COLO829 (cell line): ENCODE results near the gene TRIM41.
"Not testable (repeated sequence)": the region's sequence is repeated elsewhere in the genome, so short reads cannot be mapped to it uniquely, and the experiment has no call there.

Experiments used
- DNase-seq: peaks from one replicate; pipeline ENCODE4 v3.0.0; 2012; ENCODE audit warnings: low spot score

Gene TRIM41

DNA sequence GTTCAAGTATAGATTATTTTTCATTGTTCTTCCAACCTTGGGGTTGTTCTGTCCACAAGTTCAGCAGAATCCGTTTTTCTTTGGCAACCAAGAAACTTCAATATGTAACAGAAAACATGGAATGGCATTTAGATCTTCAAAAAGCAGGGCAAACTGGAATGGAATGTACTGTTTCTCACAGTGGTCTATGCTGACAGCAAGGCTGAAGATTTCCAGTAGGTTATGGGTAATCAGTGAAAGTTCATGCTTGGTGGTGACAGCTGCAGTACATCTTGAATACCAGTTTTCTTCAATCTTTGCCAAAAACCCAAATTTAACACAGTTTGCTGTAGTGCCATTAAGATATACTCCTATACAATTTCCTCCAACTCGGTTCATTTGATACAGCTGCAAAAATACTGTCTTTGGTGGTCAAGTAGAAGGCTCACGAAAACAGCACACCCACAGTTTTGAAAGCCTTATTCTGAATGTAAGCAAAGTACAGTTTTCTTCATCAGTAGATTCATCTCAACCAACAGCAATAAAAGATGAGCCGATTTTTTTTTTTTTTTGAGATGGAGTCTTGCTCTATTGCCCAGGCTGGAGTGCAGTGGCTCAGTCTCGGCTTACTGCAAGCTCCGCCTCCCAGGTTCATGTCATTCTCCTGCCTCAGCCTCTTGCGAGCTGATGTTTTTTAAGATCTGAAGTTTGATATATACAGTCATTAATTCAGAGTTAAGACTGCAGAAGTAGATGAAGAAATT lies 32.9 kb downstream of the TRIM41 start:
- DNase-seq = no peak

DNA sequence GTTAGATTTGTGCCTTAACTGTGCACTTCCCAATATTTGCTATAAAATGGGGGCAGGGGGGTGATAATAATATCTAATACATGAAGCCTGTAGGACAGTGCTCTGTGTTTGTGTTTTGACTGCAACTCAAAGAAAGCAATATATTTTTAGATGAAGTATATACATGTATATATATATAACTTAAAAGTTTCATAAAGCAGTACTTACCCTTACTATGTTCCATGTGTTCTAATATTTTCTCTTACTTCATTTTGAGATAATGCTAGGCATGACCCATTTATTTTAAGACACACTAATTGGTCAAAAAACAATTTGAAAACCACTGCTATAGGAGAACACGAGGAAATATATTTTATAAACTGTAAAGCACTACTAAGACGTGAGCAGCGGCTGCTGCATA lies 35.5 kb downstream of the TRIM41 start:
- no peak for DNase-seq

DNA sequence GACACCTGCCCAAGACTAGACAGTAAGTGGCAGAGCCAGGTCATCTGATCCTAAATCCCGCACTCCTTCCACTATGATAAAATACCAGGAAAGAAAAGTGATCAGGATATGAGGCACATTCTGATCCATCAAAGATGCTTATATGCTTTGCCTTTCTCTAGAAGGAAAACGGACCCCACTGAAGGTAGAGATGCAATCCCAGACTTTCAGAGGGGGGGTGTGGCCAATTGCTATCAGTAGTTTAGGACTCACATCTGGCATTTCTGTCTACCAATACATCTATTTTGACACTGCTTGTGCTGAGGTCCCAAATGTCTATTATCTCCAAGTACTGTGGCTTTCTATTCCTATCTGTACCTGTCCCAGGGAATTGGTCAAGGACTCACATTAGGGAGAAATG lies 36.2 kb downstream of the TRIM41 start:
- DNase-seq = no peak

- DNase-seq = no peak
These were observed 37.1 kb downstream of the TRIM41 start for GRCh38 chr5:181259974-181260719.

DNA sequence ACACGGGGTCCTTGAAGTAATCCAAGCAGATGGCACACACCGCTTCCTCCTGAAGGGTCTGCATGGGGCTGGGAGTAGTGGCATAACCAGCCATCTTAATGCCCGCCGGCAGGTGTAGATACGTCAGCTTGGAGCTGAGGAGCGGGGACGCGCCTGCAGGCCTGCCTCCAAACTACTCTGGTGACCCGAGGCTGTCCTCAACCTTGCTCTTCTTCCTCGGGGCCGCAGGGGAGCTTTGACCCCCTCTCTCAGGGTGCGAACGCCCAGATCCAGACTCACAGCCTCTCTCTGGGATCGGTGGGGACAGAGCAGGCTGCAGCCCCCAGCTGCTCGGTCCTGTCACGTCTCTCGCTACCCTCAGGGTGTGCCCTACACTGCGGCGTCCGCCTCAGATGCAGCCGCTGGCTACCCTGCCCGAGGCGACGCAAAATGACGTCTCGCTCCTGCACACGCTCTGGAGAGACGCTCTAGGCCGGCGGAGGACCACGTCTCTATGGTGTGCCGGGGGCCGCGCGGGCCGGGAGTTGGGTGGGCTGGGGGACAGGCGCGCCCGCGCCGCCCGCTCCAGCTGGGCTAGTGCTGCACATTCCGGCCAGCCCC lies 37.7 kb downstream of the TRIM41 start, which contains the start of gene TRIM52:
Gene TRIM52, minus strand, starts transcription at position 424 of the 600 bp plus-strand sequence. Its CDS starts 330 bp downstream, at position 94.
- DNase-seq = no peak

DNA sequence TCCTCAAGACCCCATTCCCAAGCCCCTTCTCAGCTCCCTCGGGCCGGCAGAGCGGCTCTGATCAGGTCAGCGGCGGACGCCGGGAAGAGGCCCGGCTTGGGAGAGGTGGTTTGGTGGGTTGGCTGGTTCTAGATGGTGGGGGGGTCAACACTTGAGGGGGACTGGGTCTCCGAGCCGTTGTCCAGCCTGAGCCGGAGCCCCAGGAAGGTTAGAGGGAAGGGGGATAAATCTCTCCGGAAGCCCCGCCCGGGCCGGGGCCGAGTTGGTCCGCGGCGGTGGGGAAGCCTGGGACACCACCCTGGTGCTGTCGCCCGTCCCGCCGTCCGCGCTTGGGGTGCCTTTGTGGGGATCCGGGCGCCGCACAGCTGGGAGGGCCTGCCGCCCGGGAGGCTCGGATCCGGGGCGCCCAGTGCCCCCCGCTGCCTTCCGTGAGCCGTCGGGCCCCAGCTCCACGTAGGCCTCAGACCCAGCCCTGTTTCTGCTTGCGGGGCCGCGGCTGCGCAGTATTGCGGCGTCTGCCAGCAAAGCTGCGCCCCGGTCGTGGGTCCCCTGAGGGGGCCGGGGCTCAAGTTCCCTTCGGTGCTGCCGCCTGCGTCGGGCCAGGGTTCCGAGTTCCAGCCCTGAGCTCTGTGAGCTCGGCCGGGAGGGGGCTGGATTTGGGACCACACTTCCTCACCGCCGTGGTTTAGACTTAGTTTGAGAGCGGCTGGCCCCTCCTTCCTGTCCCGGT lies 38.4 kb downstream of the TRIM41 start:
- no peak for DNase-seq

DNA sequence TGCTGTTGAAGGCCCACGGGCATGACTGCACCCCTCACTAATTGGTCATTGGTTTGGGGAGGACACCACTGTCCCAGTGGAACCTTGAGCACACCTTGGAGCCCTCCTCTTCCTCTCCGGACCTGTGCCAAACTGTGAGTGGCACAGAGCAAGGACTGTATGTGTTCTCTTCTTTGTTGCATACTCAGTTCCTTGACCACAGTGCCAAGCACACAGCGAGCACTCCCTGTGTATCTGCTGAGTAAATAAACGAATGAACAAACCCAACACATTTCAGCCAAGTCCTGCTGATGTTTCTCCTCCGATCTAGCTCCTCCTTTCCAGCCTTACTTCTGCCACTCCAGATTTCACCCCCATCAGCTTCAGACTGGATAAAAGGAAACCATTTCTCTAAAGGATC lies 40.6 kb downstream of the TRIM41 start:
- DNase-seq = no peak

- no peak for DNase-seq
These were observed 42.1 kb downstream of the TRIM41 start for GRCh38 chr5:181265092-181265671.

DNA sequence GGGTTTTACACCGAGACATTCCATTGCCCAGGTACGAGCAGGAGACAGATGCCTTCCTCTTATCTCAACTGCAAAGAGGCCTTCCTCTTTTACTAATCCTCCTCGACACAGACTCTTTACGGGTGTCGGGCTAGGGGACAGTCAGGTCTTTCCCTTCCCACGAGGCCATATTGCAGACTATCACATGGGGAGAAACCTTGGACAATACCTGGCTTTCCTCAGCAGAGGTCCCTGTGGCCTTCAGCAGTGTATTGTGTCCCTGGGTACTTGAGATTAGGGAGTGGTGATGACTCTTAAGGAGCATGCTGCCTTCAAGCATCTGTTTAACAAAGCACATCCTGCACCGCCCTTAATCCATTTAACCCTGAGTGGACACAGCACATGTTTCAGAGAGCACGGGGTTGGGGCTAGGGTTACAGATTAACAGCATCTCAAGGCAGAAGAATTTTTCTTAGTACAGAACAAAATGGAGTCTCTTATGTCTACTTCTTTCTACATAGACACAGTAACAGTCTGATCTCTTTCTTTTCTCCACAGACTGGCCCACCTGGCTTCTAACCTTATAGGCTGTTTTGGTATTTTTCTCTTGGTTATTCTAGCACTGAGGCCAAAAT lies 44.3 kb downstream of the TRIM41 start:
- not testable (repeated sequence) for DNase-seq

DNA sequence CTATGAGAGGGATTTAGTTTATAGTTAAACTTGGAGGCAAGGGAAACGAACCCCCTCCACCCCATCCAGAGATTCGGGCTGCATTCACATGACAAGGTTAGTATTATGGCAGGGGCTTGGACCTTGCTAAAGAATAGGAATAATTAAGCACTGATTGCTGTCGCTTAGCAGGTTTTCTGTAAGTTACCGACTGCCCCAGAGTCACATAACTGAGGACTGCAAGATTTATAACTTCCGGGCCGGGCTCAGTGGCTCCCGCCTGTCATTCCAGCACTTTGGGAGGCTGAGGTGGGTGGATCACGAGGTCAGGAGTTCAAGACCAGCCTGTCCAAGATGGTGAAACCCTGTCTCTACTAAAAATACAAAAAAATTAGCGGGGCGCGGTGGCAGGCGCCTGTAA lies 44.8 kb downstream of the TRIM41 start:
- DNase-seq = not testable (repeated sequence)

GRCh38 chr5:181271081-181271480 lies 48.0 kb downstream of the TRIM41 start:
- no peak for DNase-seq

DNA sequence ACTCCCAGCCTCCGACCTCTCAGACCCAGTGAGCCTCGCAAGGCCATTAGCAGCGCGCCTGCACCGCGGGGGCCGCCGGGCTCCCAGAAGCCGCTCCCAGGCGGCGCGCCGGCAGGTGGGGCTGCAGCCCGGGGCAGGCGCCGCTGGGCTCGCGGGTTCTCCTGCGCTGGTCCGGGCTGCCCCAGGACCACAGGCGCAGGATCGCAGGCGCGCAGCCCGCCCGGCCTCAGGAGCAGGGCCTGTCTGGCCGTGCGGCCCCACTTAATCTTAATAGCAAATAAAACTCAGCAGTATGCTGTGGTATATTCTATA lies 50.3 kb downstream of the TRIM41 start:
- DNase-seq = not testable (repeated sequence)

GRCh38 chr5:181280251-181280762 lies 57.2 kb downstream of the TRIM41 start:
- DNase-seq = no peak

- peak; percentile 78 for DNase-seq
These were observed 58.2 kb downstream of the TRIM41 start for GRCh38 chr5:181281077-181281983.

DNA sequence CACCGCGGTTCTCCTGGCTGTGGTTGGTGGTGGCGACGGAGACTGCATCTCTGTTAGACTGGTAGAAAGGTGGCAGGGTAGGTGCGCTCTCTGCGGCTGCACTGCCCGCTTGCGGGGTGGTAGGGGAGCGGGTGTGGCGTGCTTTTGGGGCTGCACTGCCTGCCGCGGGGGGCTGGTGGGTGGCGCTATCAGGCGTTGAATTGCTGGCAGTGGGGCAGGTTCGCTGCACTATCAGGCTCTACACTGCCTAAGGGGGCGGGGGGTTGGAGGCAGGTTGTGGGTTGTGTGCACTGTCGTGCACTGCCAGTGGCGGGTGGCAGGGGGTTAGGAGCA lies 58.9 kb downstream of the TRIM41 start:
- no peak for DNase-seq

DNA sequence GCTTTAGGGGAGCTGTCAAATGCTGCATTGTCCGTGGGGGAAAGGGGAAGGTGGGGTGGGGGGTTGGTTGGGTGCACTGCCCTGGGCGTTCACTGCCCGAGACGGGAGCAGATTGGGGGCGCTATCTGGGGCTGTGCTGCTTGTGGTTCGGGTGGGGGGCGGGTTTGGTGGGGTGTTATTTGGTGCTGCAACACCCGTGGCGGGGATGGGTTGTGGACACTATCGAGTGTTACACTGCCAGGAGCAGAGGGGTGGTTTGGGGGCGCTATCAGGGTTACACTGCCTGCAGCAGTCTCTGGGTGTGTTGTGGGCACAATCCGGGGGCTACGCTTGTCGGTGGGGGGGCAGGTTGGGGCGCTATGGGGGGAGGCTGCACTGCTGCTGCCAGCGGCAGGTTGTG lies 59.3 kb downstream of the TRIM41 start:
- not testable (repeated sequence) for DNase-seq

- no peak for DNase-seq
These were observed 59.8 kb downstream of the TRIM41 start for GRCh38 chr5:181282874-181283273.

DNA sequence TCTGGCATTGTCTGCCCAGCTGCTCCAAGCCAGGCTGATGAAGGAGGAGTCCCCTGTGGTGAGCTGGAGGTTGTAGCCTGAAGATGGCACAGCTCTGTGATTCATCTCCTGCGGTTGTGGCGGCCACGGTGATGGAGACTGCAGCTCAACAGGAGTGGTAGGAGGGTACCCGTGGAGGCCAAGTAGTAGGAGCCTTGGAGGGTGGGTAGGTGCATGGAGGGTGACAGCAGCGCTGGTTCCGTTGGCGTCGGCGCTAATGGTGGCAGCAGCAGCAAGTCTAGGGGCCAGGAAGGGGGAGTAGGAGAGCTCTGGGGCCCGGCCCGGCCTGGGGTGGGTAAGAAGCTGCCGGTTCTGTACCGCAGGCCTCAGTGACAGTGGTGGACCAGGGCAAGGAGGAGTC lies 60.3 kb downstream of the TRIM41 start:
- no peak for DNase-seq

GRCh38 chr5:181283841-181284755 lies 61.0 kb downstream of the TRIM41 start:
- DNase-seq = not testable (repeated sequence)
